ENCODE measurements around the gene TULP4.
A peak's percentile ranks its signal among the peaks of the same experiment; 100 is the strongest.
"Not testable (repeated sequence)": the region's sequence is repeated elsewhere in the genome, so short reads cannot be mapped to it uniquely, and the experiment has no call there.

The TULP4 gene

GRCh38 chr6:158529629-158530028 is 217.4 kb downstream of the TULP4 start:
- no peak for DNase-seq (ENCODE audit: low spot score)

- no peak for DNase-seq (ENCODE audit: low spot score)
These were observed 219.3 kb downstream of the TULP4 start for GRCh38 chr6:158531566-158531965.

- DNase-seq (ENCODE audit: low spot score), result no peak
These were observed 219.7 kb downstream of the TULP4 start for GRCh38 chr6:158531970-158532369.

- DNase-seq (ENCODE audit: low spot score), result peak; percentile 82
These were observed 224.0 kb downstream of the TULP4 start for GRCh38 chr6:158536084-158536890.

GRCh38 chr6:158536891-158537798 is 224.9 kb downstream of the TULP4 start:
- DNase-seq (ENCODE audit: low spot score), result no peak

GRCh38 chr6:158538741-158539140 is 226.5 kb downstream of the TULP4 start:
- no peak for DNase-seq (ENCODE audit: low spot score)

GRCh38 chr6:158539413-158539812 is 227.1 kb downstream of the TULP4 start:
- DNase-seq (ENCODE audit: low spot score), result no peak

- no peak for DNase-seq (ENCODE audit: low spot score)
These were observed 227.6 kb downstream of the TULP4 start for GRCh38 chr6:158539881-158540280.

GRCh38 chr6:158543606-158544185 is 231.4 kb downstream of the TULP4 start:
- no peak for DNase-seq (ENCODE audit: low spot score)

GRCh38 chr6:158544428-158544827 is 232.2 kb downstream of the TULP4 start:
- DNase-seq (ENCODE audit: low spot score), result no peak

- no peak for DNase-seq (ENCODE audit: low spot score)
These were observed 233.0 kb downstream of the TULP4 start for GRCh38 chr6:158545043-158545966.

GRCh38 chr6:158548418-158549161 is 236.3 kb downstream of the TULP4 start:
- no peak for DNase-seq (ENCODE audit: low spot score)

- DNase-seq (ENCODE audit: low spot score), result no peak
These were observed 240.0 kb downstream of the TULP4 start for GRCh38 chr6:158552055-158552795.

- no peak for DNase-seq (ENCODE audit: low spot score)
These were observed 240.5 kb downstream of the TULP4 start for GRCh38 chr6:158552796-158553138.

GRCh38 chr6:158554611-158555361 is 242.5 kb downstream of the TULP4 start:
- DNase-seq (ENCODE audit: low spot score), result no peak

- DNase-seq (ENCODE audit: low spot score), result no peak
These were observed 243.8 kb downstream of the TULP4 start for GRCh38 chr6:158556113-158556512.

GRCh38 chr6:158557110-158557509 is 244.8 kb downstream of the TULP4 start:
- DNase-seq (ENCODE audit: low spot score), result not testable (repeated sequence)

GRCh38 chr6:158557927-158558326 is 245.7 kb downstream of the TULP4 start:
- DNase-seq (ENCODE audit: low spot score), result no peak
